Lung (tissue), 12 donors: ENCODE measurements around the gene SETD7. TPM values are rescaled to one million over a fixed set of nuclear protein-coding genes. Genes with fewer than 3 reads are reported as not detected.

Experiments used
- ATAC-seq: fragments of 200-7000 bp; cut with Tn5 transposase; one replicate; pipeline ENCODE4 v1.9.1; 2020; ENCODE audit warnings: moderate number of reproducible peaks; ENCODE audit not compliant: insufficient read depth, low FRiP score
- DNase-seq, 3 donors: peaks; one replicate each; pipeline ENCODE4 v3.0.0-alpha.2; 2013 to 2017
- H3K27ac ChIP-seq, 2 donors: one replicate each; pipeline ENCODE4 v1.5.1; 2013; ENCODE audit warnings: mild to moderate bottlenecking in 2 of 2, moderate library complexity in 2 of 2, control low read depth in 1 of 2, inconsistent platforms in 1 of 2, low read depth in 1 of 2, low read length in 1 of 2
- H3K27me3 ChIP-seq, 3 donors: one replicate each; pipeline ENCODE4 v1.5.1; 2013; ENCODE audit warnings: low read length in 2 of 3; ENCODE audit not compliant: control insufficient read depth in 3 of 3, insufficient read depth in 3 of 3
- H3K36me3 ChIP-seq, 4 donors: one replicate each; pipeline ENCODE4 v1.5.1; 2013; ENCODE audit warnings: low read length in 4 of 4, mild to moderate bottlenecking in 1 of 4, moderate library complexity in 1 of 4; ENCODE audit not compliant: control insufficient read depth in 4 of 4, insufficient read depth in 4 of 4
- H3K4me1 ChIP-seq, 5 donors: one replicate each; pipeline ENCODE4 v1.5.1; 2013; ENCODE audit warnings: low read length in 5 of 5, mild to moderate bottlenecking in 2 of 5, moderate library complexity in 1 of 5; ENCODE audit not compliant: control insufficient read depth in 5 of 5, insufficient read depth in 5 of 5
- H3K4me3 ChIP-seq: one replicate; pipeline ENCODE4 v1.5.1; 2013; ENCODE audit warnings: mild to moderate bottlenecking, control low read depth, moderate library complexity
- H3K9ac ChIP-seq, 2 donors: one replicate each; pipeline ENCODE4 v1.5.1; 2013; ENCODE audit warnings: low read length in 2 of 2, control low read depth in 1 of 2; ENCODE audit not compliant: insufficient read depth in 1 of 2
- H3K9me3 ChIP-seq, 4 donors: one replicate each; pipeline ENCODE4 v1.5.1; 2013; ENCODE audit warnings: low read length in 3 of 4, mild to moderate bottlenecking in 1 of 4, moderate library complexity in 1 of 4; ENCODE audit not compliant: control insufficient read depth in 4 of 4, insufficient read depth in 3 of 4
- CTCF ChIP-seq: IDR thresholded peaks from 2 replicates; pipeline ENCODE4 v1.5.1; 2012; ENCODE audit warnings: mild to moderate bottlenecking; ENCODE audit errors: control extremely low read depth, extremely low read depth
- WGBS, 2 donors: extraction: QIAGEN DNeasy Blood & Tissue Kit; methylation state at CpG; one replicate each; pipeline ENCODE4 v1.1.7; 2013; 5-methylcytosine and 5-hydroxymethylcytosine counted together
- polyA plus RNA-seq, 2 donors: library from polyadenylated mRNA; stranded (reverse); fragments of 200-250 nt; gene quantifications; one replicate each; pipeline ENCODE4 v1.2.1, GENCODE V29; 2013
- total RNA-seq, 2 donors: library from RNA; depleted of rRNA in 1 of 2; stranded (reverse); fragments of >200 nt in 1 of 2; gene quantifications; one replicate each; pipeline ENCODE4 v1.2.1, GENCODE V29; 2014 to 2021
- donor health status: control.
- donor health status: control.
- donor health status: Bipolar disorder and iron deficiency.
- donor health status: healthy.
- donor health status: DM: yes; HTN: yes; CAD: no.

Gene SETD7
- total and polyA plus RNA-seq, 4 donors = 8.9 to 35.7 (median 24.8) TPM

- Histone ChIP-seq H3K4me3 (no peak overlapping the region), H3K36me3 (no peaks in the 10 kb centered on the region), H3K9me3 (no peaks in the 10 kb centered on the region), H3K27me3 (no peaks in the 10 kb centered on the region), H3K4me1 (peaks cover 0 to 5% (median 0%) of the 10 kb centered on the region in 5 donors), H3K9ac (no peak overlapping the region), H3K27ac (no peak overlapping the region)
- WGBS, 2 donors = 87 to 95% methylated on average over 4 of the region's 4 CpGs
- ATAC-seq (no peak), DNase-seq (peak in 2 of 3 donors; percentile 44 to 57)
- TF ChIP-seq CTCF = no peak
These were observed 26.0 kb upstream of the SETD7 start for GRCh38 chr4:139582044-139582443.

GRCh38 chr4:139581096-139581495, 25.1 kb upstream of the SETD7 start:
- no peak for TF ChIP-seq CTCF

GRCh38 chr4:139576219-139576618, 20.2 kb upstream of the SETD7 start:
- Histone ChIP-seq H3K9me3 (no peaks in the 10 kb centered on the region), H3K27ac (no peak overlapping the region), H3K4me1 (no peaks in the 10 kb centered on the region), H3K36me3 (no peaks in the 10 kb centered on the region), H3K27me3 (no peaks in the 10 kb centered on the region), H3K4me3 (no peak overlapping the region), H3K9ac (no peak overlapping the region)
- 90% methylated on average over 5 of the region's 5 CpGs for WGBS, 2 donors
- no peak for DNase-seq
- no peak for TF ChIP-seq CTCF
- ATAC-seq = no peak

More at GRCh38 chr4:139581096-139581495, 25.1 kb upstream of the SETD7 start:
- no peaks in the 10 kb centered on the region for H3K9me3 ChIP-seq
- H3K4me1 ChIP-seq = peaks cover 0 to 5% (median 0%) of the 10 kb centered on the region in 5 donors
- no peaks in the 10 kb centered on the region for H3K36me3 ChIP-seq
- H3K27ac ChIP-seq = no peak overlapping the region
- ATAC-seq (no peak), DNase-seq (no peak)
- no peak overlapping the region for H3K9ac ChIP-seq
- H3K27me3 ChIP-seq = no peaks in the 10 kb centered on the region
- WGBS, 2 donors = 82 to 92% methylated on average over 8 of the region's 8 CpGs
- H3K4me3 ChIP-seq = no peak overlapping the region

- no peak for TF ChIP-seq CTCF
- no peak overlapping the region for H3K27ac ChIP-seq
- no peaks in the 10 kb centered on the region for H3K4me1 ChIP-seq
- H3K36me3 ChIP-seq = no peaks in the 10 kb centered on the region
- ATAC-seq (no peak), DNase-seq (no peak)
- H3K27me3 ChIP-seq = no peaks in the 10 kb centered on the region
- WGBS, 2 donors = 71 to 92% methylated on average over 5 of the region's 5 CpGs
- no peak overlapping the region for H3K9ac ChIP-seq
- no peaks in the 10 kb centered on the region for H3K9me3 ChIP-seq
- H3K4me3 ChIP-seq = no peak overlapping the region
These were observed 19.1 kb upstream of the SETD7 start for GRCh38 chr4:139575072-139575471.
